Measurements from ENCODE around the gene DNALI1.

DNA sequence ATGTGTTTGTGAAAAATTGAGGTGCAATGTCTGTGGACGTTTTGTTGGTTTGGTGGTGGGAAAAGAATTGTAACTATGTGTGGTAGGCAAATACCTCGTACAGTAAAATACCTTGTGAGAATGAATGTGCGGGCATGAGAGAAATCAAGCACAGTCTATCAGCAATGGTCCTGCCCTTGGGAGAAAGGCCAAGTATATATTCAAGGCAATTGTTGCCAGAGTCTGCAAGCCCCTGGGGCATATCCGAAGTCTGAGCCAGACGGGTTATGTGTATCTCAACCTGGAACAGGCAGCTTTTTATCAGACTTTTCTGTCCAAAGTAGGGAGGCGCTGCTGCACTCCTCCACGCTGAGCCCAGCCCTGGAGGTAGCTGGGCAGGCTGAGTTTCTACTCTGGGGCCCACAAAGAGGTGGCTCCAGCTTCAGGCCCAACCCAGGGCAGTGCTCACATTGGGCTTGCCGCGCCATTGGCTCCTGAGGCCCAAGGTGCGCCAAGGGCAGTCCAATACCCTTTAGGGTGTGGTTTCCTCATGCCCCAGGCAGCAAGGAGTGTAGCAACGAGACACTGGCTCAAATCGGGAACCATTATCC lies 48.4 kb downstream of the DNALI1 start:
- no peak for TF ChIP-seq GTF2F1 (IDR thresholded peaks at IDR 0.05; ENCODE audit: borderline replicate concordance, low read depth, low read length)
- no peak for TF ChIP-seq SIN3A (conservative IDR thresholded peaks at IDR 0.05 in 1 of 2, IDR thresholded peaks at IDR 0.05 in 1 of 2; ENCODE audit: low read depth in 1 of 2, low read length in 2 of 2)
- TF ChIP-seq, protein P1, sequence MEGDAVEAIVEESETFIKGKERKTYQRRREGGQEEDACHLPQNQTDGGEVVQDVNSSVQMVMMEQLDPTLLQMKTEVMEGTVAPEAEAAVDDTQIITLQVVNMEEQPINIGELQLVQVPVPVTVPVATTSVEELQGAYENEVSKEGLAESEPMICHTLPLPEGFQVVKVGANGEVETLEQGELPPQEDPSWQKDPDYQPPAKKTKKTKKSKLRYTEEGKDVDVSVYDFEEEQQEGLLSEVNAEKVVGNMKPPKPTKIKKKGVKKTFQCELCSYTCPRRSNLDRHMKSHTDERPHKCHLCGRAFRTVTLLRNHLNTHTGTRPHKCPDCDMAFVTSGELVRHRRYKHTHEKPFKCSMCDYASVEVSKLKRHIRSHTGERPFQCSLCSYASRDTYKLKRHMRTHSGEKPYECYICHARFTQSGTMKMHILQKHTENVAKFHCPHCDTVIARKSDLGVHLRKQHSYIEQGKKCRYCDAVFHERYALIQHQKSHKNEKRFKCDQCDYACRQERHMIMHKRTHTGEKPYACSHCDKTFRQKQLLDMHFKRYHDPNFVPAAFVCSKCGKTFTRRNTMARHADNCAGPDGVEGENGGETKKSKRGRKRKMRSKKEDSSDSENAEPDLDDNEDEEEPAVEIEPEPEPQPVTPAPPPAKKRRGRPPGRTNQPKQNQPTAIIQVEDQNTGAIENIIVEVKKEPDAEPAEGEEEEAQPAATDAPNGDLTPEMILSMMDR (IDR thresholded peaks at IDR 0.05; ENCODE audit: control extremely low read depth in 1 of 3, insufficient read depth in 1 of 3, low read depth in 1 of 3, low read length in 3 of 3), result no peak
